GM19452 (cell line): ENCODE data around the gene FERMT2.

Experiments used
- ATAC-seq: cut with Tn5 transposase; IDR thresholded peaks from one replicate; pipeline ENCODE4 v1.9.1; 2021; ENCODE audit not compliant: unreplicated experiment

The FERMT2 gene

GRCh38 chr14:52901357-52901980, 49.4 kb downstream of the FERMT2 start:
- ATAC-seq, result no peak

- no peak for ATAC-seq
These were observed 50.1 kb downstream of the FERMT2 start for GRCh38 chr14:52900731-52901130.

DNA sequence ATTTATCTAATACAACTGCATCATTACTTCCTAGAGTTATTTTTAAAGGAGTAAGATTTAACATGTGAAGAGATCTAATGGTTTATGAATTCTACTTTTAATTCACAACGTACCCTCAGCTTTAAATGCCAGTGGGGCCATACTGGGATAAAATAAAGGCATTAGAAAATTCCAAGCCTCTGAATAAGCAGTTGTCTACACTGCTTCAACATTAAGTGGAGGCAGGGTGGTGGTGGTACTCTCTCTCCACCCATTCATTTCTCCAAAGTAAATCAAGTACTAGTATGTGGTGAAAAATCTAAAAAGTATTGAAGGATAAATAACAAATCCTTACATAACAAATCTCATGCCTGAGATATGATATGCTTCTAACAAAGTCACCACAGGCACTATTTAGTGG, 52.4 kb downstream of the FERMT2 start:
- no peak for ATAC-seq

DNA sequence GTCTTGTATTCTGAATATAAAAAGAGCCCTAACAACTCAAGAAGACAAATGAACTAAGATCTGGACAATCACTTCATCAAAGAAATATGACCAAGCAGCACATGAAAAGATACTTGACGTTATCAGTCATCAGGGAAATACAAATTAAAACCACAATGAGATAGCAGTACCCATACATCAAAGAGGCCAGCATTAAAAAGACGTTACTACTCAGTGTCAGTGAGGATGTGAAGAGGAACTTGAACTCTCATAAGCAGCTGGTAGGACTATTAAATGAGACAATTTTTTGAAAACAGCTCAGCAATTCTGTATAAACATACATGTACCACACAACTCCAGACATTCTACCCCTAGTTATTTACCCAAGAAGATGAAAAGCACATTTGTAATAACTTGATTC, 55.9 kb downstream of the FERMT2 start:
- ATAC-seq, result no peak

GRCh38 chr14:52891800-52892199, 59.0 kb downstream of the FERMT2 start:
- ATAC-seq, result no peak

DNA sequence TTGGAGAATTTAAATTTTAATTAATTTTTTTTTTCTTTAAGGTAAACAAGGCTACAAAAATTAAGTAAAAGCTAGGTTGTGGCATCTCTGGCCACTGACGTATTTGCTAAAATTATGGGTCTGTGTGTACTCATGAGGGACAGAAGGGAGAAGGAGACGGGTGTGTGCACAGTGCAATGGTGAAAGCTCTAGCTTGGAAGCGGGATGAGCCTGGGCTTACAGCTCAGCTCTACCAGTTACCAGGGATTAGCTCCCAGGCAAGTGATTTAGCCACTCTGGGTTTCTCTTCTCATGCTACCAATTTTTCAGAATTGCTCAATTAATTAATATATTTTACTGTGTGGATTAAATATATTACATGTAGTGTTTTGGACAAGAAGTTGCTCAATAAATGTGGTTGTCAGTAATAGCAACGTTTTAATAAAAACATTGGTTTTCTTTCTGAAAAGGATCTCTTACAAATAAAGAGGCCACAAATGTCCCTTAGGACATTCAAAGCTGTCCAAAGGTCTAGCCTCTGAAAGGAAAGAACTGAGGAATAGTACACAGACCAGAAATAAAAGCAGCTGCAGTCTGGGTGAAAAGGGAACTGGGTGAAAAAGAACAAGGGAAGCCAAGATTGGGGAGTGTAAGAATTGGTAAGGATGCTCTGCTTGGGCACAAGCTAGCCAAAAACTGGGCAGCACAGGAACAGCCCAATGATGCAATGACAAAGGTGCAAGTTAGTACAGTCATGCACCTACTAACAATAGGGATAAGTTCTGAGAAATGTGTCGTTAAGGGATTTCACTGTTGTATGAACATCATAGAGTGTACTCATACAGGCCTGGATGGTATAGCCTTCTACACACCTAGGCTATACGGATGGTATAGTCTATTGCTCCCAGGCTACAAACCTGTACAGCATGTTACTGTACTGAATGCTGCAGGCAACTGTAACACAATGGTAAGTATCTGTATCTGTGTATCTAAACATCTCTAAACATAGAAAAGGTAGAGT, 61.7 kb downstream of the FERMT2 start:
- ATAC-seq, result no peak

GRCh38 chr14:52888159-52888558, 62.7 kb downstream of the FERMT2 start:
- no peak for ATAC-seq

DNA sequence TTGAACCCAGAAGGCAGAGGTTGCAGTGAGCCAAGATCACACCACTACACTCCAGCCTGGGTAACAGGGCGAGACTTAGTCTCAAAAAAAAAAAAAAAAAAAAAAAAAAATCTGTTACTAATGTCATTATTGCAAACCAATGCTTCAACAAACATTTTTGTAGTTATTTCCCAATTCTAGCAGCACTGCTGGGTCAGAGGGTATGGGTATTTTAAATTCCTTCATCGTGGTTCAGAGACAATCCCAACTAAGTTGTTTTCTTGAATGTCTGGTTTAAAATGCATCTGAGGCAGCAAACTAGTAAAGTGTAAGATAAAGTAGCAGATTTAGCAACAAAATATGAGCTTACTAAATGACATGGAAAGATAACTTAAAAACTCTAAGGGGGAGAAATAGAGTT, 65.6 kb downstream of the FERMT2 start:
- ATAC-seq, result no peak

GRCh38 chr14:52883658-52884057, 67.2 kb downstream of the FERMT2 start:
- no peak for ATAC-seq

DNA sequence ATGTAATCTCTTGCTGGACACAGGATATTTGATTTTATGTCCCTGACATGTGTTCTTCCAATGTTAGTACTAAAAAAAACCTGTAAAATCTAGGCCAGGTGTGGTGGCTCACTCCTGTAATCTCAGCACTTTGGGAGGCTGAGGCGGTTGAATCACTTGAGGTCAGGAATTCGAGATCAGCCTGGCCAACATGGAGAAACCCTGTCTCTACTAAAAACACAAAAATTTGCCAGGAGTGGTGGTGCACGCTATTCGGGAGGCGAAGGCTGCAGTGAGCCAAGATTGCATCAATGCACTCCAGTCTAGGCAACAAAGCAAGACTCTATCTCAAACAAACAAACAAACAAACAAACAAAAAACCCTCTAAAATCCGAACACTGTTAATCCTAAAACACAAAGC, 68.0 kb downstream of the FERMT2 start:
- no peak for ATAC-seq

DNA sequence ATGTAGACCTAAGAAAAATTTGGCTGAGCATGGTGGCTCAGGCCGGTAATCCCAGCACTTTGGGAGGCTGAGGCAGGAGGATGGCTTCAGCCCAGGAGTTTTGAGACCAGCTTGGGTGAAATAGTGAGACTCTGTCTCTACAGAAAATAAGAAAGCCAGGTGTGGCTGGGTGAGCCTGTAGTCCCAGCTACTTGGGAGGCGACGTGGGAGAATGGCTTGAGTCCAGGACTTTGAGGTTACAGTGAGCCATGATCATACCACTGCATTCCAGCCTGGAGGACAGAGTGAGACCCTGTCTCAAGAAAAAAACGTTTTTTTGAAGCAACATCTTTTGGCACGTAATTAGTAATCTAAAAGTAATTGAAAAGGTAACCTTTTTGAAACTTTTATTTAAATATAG, 70.9 kb downstream of the FERMT2 start:
- ATAC-seq, result no peak

DNA sequence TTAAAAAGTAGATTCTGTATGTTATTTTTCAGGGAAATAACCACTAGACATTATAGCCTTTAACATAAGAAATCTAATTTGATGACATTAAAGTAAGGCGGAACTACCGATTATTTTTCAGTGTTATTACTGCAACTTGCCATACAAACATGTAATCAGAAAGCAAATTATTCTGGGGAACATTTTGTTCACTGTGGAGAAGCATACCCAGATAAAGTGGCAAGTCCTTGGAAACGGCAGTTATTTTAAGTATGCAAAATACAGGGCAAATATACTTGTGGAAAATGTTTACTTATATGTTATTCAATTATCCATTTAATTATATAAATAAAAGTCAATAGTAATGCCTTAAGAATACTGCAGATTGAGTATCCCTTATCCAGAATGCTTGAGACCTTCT, 71.9 kb downstream of the FERMT2 start:
- no peak for ATAC-seq

GRCh38 chr14:52878469-52878868, 72.4 kb downstream of the FERMT2 start:
- no peak for ATAC-seq

- ATAC-seq, result no peak
These were observed 73.2 kb downstream of the FERMT2 start for GRCh38 chr14:52877628-52878027.

DNA sequence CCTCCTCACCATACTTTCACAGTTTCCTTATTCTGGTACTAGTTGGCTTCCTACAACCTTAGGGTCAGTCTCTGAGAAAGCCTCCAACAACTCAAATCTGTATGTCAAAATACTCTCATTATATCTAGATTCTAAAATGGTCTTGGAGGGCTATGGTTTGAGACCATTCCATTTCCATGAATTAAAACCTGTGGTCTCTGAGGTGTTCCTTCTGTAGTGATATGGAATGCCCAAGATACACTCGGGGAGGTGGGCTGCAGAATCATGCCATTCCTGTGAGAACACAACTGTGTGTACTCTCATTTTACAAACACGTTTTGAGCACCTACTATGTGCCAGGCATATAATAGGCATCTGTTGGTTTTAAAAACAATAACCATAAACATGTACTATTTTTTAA, 74.0 kb downstream of the FERMT2 start:
- ATAC-seq, result no peak

DNA sequence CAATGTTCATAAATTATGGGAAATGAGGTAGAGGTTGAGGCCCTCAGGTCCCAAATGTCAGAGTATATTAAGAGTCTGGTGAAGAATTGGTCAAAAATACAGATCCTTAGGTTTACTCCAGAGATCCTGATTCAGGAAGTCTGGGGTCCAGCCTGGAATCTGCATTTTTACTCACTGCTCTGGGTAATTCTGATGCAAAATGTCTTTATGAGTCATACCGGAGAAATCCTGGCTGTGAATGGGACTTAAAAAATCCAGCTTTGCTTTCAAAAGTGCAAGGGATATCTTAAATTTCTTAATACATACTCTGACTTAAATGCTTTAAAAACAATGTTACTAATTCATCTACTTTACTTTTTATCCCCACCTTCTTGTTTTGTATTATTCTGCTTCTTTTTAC, 74.5 kb downstream of the FERMT2 start:
- no peak for ATAC-seq

DNA sequence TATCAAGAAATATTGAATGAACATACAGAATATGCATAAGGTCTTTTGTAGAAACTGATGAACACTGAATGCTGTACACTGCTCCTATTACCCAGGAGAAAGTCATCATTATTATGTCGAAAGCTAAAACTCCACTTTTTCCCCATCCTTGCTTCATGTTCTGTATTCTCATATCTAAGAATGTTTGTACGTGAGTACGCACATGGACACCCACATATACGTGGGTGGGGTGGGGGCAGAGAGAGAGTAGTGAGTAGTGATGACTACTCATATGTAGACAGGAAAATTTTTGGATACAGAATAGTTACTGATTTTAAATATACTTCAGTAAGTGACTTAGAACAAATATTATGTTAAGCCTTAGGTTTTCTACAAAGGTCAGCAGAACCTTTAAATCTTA, 75.1 kb downstream of the FERMT2 start:
- no peak for ATAC-seq

DNA sequence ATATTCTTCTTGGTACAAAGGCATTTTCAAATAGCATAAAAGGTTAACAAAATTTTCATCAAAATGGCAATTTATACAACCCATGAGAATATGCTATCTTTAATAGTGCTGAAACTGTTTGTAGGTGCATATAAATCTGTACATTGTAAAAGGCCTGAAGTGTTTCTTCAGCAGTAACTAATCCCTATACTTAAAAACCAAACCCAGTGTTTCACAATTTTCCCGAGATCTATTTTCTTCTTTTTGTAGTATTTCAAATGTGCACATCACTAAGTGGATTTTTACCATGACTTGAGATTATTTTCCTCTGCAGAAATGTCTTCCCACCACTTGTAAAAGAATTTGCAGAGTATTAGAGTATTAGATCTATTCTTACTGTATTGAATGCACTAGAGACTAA, 76.5 kb downstream of the FERMT2 start:
- ATAC-seq, result no peak

DNA sequence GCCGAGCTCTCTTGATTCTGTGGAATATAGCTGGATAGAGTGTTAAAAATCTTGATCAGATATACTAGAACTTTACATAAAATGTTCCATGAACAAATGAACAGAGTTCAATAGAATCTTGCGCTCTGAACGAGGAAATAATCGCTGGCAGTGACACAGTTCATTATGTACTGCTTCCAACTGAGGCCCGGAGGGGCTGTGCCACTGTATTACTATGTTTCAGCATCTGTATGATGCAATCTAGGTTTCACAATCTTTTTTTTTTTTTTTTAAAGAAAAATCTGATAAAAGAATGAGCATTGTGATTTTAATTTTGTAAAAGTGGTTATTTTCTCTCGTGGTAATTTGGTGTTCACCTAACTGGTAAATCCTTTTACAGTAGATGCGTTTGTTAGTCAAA, 77.2 kb downstream of the FERMT2 start:
- no peak for ATAC-seq

DNA sequence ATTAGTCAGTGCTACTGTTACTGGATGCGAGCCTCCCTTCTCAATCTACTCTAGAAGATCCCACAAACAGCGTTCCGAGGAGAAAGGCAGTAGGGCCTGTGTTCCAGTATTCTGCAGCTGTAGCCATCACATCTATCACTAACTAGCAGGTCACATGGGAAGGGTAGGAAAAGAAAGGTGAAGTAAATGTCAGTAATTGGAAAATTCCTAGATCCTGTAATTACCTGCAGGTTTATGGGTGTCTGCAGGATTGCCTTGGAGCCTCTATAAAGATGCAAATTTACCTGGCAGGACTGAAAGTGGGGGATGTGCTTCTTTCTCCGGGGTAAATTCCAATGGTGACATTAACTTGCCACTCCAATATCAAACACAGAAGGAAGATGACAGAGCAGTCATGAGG, 77.8 kb downstream of the FERMT2 start:
- no peak for ATAC-seq

DNA sequence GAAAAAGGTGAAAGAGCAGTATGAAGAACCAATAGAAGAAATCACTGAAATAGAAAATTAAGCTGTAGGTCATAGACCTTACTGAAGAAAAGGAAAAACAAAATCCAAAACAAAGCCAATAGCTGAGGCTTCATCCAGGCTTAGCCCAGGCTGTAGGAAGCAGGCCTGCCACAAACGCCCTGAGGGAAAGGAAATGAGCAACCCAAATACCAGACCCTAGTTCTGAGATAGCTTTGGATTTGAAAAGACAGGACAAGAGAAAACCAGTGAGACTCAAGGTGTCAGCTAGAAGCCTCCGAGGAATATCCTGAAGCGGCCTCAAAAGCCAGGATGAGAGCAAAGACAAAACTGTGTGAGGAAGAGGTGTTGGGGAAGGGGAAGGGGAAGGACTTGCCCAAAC, 79.2 kb downstream of the FERMT2 start:
- ATAC-seq, result no peak

DNA sequence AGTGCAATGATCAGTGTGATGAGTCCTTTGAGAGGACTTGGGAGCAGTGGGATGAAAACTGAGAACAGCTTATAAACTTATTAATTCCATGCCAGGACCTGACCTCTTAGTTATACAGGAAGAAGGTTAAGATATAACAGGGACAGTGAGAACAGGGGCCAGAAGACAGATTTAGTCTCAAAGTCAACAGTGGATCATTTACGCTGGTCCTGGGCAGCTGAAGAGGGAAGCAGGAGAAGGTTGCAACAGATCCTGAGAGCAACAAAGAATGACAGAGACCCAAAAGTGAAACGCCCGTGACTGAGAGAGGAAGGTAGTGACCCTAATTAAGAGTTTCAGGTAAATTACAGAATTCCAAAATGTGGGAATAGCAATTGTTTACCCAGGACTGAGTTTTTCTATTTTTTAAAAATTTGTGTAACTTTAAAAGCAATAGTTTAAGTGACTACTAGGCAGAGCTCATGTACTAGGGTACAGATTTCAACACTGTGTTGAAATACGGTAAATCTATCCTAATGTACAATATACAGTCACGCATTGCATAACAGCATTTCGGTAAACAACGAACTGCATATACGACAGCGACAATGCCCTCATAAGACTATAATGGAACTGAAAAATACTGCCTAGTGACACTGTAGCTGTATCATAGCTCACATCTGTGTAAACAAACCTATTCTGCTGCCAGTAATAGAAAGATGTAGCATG, 81.8 kb downstream of the FERMT2 start:
- no peak for ATAC-seq
